NCI-H226 (cell line): ENCODE data around the gene UBC.

ENCODE experiments used
- DNase-seq: peaks from one replicate; pipeline ENCODE4 v3.0.0-alpha.2; 2015

The UBC gene

DNA sequence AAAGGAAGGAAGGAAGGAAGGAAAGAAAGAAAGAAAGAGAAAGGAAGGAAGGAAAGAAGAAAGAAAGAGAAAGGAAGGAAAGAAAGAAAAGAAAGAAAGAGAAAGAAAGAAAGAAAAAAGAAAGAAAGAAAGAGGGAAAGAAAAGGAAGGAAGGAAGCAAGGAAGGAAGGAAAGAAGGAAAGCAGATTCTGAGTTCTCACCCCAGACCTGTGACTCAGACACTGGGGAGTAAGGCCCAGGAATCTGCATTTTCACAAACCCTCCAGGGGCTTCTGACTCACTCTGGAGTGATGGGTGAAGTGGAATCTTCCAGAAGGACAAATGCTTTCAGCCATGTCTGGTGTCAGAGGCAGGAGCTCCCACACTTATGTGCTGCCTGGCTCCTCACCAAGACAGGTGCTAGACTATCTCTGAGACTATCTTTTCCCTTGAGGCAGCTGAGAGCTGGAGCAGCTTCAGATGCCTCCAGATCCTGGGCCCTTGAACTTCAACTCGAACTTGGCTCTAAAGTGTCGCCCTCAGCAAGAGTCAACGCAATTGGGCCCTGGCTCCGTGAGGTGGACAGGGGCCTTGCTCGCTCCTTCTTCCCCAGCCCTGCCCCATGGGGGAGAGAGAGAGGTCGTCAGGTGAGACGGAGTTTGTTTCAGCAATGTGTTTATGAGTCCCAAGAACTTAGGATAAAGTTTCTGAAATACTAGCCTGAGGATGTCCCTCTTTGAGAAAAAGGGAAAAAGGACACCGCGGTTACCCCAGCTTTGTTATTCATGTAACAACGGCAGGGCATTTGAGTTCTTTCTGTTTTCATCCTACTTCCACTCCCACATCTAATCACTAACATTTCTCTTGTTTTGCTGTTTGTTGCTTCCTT lies 31.0 kb downstream of the UBC start:
- no peak for DNase-seq

GRCh38 chr12:124881123-124881522 lies 33.3 kb downstream of the UBC start:
- no peak for DNase-seq

DNA sequence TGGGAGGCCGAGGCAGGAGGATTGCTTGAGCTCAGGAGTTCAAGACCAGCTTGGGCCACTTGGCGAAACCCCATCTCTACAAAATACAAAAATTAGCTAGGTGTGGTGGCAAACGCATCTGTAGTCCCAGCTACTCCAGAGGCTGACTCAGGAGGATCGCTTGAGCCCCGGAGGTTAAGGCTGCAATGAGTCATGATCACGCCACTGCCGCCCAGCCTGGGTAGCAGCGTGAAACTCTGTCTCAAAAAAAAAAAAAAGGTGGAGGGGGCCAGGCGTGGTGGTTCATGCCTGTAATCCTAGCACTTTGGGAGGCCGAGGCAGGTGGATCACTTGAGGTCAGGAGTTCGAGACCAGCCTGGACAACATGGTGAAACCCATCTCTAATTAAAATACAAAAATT lies 34.1 kb downstream of the UBC start:
- peak; percentile 37 for DNase-seq

GRCh38 chr12:124878795-124879516 lies 35.5 kb downstream of the UBC start:
- no peak for DNase-seq

GRCh38 chr12:124877423-124877822 lies 37.0 kb downstream of the UBC start:
- DNase-seq = no peak

GRCh38 chr12:124876171-124876570 lies 38.3 kb downstream of the UBC start:
- no peak for DNase-seq

DNA sequence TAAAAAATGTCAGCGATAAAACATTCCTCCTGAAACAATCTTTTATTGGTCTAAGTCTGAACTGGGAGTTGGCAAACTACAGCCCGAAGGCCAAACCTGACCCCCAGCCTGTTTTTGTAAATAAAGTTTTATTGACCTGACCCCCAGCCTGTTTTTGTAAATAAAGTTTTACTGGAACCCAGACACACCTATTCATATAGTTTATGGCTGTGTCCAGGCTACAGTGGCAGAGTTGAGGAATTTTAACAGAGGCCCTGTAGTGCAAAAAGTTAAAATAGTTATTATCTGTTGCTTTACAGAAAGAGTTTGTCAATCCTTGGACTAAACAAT lies 38.7 kb downstream of the UBC start:
- no peak for DNase-seq

DNA sequence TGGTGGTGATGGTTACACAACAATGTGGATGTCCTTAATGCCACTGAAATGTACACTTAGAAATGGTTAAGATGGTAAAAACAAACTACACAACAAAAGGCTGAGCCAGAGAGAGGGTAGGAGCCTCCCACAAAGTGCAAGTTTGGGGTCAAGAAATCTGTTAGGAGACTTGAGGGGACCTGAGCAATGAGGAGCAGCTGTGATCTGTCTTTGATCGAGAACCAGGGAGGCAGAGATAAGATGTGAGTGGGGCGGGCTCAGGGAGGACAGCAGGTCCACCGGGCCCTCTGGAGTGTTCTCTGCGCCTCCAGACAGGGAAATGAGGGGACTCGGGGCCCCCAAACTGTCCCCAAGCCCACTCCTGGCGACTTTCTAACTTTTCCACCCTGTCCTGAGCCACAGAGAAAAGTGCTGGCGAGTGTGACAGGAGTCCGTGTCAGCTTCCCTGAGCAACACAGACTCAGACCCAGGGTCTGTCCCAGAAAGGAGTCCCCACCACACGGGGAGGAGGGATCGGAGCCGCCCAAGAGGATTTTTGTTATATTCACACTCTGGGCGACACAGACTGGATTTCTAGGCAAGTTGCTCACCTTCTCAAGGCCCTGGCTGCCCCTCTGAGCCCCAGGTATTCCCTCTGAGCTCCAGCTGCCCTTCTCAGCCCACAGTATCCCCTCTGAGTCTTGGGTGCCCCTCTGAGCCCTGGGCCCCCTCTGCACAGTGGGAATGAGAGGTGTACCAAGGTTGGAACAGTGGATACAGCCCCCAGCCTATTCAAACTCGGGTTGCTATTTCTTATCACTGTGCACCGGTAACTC lies 39.3 kb downstream of the UBC start:
- DNase-seq = no peak

DNA sequence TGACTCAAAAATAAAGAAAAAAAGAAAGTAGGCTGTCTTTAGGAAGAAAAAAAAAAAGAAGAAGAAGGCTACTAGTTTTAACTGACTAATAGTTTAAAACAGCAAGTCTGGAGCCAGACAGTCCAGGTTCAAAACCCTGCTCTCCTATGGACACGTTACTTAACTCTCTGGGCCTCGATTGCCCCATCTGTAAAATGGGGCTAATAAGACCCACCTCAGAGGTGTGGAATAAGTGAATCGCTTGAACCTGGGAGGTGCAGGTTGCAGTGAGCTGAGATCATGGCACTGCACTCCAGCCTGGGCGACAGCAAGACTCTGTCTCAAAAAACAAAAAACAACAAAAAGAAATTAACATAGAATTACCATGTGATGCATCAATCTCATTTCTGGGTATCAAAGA lies 40.3 kb downstream of the UBC start:
- DNase-seq = no peak

DNA sequence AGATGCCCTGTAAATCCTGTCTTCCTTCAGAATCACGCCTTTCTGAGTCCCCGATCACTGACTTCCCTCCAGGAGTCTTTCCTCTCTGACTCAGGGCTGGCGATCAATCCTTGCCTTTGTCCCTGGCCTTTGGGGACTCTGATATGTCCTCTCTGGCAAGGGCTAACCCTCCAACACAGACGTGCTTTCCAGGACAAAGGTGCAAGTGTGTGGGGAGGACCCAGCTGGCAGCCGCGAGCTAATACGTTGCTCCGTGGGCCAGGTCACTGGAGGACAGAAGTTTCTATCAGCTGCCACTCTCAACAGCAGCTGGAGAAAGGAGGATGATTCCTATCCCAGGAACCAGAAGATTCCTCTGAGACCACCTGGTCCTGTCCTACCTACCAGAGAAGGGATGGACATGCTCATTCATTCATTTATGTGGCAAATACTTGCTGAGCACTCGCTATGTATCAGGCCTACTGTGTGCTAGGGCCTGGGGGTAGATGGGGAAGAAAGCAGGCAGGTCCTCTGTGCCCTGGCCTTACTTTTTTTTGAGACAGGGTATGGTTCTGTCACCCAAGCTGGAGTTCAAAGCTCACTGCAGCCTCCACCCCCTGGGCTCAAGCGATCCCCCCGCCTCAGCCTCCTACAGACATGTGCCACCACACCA lies 42.3 kb downstream of the UBC start:
- DNase-seq = no peak

- no peak for DNase-seq
Observed at GRCh38 chr12:124871297-124871696, 43.2 kb downstream of the UBC start.

- no peak for DNase-seq
Observed at GRCh38 chr12:124870515-124870914, 43.9 kb downstream of the UBC start.

DNA sequence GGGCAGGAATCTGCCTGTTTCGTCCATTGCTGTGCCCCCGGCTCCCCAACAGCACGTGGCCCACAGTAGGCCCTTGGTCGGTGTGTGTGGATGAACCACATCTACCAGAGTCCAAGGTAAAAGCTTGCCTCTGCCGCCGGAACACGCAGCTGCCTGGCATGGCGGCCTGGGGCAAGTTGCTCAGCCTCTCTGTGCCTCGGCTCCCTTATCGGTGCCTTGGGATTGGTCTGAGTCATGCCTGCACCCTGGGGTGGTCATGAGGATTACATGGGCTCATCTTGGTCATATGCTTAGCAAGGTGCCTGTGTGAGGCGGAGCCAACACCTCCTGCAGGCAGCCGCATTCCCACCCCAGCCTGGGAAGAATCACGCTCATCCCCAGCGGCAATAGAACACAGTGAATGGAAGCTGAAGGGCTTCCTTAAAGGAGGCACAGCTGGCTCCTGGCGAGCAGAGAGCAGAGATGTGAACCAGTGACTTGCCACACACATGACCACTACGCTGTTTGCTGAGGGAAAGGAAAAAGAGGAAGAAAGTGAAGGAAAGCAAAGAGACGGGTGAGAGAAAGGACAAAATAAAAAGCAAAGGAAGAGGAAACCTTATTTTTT lies 45.3 kb downstream of the UBC start:
- no peak for DNase-seq

DNA sequence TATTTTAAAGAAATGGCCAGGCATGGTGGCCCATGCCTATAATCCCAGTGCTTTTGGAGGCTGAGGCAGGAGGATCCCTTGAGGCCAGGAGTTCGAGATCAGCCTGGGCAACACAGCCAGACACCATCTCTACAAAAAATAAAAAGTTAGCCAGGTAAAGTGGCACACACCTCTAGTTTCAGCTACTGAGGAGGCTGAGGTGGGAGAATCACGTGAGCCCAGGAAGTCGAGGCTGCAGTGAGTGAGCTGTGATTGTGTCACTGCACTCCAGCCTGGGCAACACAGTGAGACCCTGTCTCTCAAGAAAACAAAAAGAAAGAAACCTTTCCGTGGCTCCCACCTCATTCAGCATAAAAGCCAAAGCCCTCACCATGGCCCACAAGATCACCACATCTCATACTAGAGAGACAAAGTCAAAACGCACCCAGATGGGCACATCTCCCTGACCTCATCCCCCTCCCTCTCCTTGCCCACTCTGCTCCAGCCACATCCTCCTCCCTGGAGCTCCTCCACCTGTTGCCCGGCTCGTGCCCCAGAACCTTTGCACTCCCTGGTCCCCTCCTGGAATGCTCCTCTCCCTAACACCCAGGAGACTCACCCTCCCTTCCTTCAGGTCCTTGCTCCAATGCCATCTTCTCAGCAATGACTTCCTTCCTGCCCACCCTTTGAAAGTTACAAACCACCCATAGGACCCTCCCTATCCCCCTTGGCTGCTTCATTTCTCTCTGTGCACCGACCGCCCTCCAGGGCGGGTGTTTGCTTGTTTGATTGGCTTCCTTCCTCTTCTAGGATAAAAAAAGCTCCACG lies 46.0 kb downstream of the UBC start:
- no peak for DNase-seq

- DNase-seq = no peak
Observed at GRCh38 chr12:124867401-124867930, 47.0 kb downstream of the UBC start.

DNA sequence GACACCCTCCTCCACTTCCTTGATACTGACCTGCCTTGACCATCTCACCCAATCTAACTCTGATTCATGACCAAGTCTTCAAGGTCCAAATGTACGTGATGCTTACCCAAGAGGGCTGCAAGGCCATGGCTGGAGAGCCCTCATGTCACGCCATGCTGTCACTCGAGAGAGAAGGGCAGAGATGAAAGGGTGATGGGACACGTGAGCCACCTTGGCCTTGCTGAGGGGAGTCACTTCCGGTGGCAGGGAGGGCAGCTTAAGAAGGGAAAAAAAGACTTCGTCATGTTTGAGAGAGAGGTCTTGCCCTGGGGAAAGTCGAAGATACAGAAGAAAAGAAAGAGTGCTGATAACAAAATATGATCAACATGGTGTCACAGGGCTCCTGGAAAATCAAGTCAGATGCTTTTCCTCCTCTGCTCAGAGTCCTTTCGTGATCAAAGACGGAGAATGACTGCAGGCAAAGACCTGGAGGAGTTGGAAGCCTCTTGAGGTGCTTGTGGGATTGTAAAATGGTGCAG lies 47.5 kb downstream of the UBC start:
- DNase-seq = no peak

GRCh38 chr12:124866195-124866882 lies 48.1 kb downstream of the UBC start:
- DNase-seq = no peak

DNA sequence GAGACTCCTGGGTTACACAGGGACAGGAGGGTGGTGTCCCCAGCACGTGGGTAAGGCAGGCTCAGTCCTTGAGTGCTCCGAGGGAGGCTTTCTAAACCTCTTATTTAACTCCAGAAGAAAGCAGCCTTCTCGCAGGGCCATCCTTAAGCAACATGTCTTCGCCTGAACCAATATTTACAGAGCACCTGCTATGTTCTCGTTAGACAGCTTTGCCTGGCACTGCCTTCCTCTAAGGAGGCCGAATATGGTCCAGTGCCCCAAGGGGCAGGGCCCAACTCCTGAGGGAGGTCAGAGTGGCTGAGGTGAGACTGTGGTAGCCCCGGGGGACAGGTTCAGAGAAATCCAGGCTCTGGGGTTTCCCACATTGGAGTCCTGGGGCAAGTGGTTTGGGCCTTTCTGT lies 48.7 kb downstream of the UBC start:
- DNase-seq = no peak

GRCh38 chr12:124864326-124864752 lies 50.1 kb downstream of the UBC start:
- DNase-seq = no peak
